Middle frontal gyrus (tissue), 1 donor: Measurements from ENCODE around the gene OCSTAMP.

Experiments
- DNase-seq: peaks from one replicate; pipeline ENCODE4 v3.0.0-alpha.2; 2015; ENCODE audit warnings: low spot score; ENCODE audit errors: extremely low spot score

The OCSTAMP gene

DNA sequence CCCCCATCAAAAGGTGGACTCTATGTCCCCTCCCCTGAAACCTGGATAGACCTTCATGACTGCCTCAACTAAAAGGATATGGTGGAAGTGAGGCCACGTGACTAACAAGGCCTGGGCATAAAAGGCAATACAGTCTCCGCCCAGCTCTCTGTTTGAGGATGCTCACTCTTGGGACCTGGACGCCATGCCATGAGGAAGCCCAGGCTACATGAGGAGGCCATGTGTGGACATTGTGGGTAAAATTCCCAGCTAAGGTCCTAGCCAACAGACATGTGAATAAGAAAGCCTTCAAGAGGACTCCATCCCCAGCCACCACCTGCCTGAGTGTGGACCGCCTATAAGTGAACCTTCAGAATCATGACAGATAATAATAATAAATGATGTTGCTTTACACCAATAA is 29.9 kb downstream of the OCSTAMP start:
- DNase-seq = no peak

DNA sequence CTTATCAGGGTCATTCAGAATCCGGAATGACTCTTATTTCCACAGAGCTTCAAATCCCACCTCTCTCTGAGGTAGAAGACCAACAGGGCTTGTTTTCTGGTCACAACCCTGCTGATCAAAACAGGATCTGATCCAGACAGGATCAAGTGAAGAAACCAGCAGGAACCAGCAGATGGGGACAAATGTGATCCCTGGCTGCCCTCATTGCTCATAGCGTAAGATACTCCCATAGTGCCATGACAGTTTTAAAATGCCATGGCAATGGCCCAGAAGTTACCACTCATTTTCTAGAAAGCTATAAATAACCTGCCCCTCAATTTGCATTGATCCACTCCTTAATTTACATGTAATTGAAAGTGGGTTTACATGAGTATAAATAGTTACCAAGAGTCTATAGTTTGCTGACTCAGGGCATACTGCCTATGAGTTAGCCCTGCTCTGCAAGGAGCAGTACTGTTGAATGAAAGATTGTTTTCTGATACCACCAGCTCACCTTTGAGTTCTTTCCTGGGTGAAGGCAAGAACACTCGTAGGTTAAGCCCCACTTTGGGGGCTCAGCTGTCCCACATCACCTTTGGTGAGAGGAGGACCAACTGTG is 30.9 kb downstream of the OCSTAMP start:
- DNase-seq = no peak

DNA sequence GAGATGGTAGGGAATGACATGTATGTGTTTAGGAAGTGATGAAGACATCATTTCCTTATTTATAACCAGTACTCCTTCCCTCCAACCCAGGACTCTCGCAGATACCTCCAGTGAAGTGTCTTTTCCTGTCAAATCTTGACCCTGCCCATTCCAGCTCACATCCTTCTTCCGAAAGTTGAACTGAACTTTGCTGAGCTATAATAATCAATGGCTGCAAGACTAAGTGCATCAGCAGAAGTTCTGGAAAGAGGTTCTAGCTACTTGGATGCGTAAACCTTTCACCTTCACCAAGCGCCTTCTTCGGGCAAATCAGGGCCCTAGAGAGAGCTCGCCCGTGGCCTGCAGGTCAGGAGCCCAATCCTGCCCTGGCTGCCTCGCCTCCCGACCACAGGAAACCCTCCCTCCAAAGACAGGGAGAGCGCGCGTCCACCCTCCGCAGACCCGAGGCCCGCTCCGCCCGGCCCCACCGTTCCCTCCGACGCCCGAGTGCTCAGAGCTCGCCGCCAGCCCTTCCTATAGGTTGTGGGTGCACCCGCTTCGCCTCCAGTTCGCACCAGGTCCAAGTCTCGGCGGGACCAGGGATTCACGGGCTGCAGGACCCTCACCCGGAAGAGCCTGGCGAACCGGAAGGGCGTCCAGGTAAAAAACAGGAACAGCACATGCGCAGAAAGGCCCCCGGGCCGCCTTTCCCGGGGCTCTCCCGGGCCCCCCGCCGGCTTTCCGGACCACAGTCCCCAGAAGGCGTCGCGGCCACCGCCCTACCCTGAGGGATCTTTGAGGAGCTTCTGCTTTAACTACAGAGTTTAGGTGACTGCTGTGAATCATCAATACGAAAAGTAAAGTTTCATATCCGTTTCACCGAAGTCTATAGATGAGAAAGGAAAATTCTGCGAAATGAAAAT is 37.3 kb downstream of the OCSTAMP start, which contains the start of gene ZNF334:
Gene ZNF334 (minus strand): TSS at position 617 of the 902 bp plus-strand sequence. CDS start 1,457 bp downstream, outside the sequence.
- DNase-seq = peak; percentile 71

DNA sequence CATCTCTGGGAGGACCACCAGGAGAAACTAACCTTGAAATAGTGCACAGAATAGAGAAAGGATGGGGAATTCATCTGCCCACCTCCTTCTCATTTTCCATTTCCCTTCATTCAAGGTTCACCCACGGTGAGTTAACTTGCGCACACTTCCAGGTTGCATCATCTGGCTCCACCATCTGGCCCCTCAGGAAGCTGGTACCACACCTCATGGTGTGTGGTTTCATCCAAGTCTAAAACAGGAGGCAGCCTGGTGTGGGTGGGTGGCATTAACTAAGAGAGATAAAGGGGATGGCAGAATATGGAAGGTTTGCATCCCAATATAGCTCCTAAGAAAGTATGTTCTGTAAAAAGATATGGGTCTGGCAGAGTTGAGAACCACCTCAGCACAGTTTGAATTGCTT is 40.9 kb downstream of the OCSTAMP start:
- peak; percentile 37 for DNase-seq

DNA sequence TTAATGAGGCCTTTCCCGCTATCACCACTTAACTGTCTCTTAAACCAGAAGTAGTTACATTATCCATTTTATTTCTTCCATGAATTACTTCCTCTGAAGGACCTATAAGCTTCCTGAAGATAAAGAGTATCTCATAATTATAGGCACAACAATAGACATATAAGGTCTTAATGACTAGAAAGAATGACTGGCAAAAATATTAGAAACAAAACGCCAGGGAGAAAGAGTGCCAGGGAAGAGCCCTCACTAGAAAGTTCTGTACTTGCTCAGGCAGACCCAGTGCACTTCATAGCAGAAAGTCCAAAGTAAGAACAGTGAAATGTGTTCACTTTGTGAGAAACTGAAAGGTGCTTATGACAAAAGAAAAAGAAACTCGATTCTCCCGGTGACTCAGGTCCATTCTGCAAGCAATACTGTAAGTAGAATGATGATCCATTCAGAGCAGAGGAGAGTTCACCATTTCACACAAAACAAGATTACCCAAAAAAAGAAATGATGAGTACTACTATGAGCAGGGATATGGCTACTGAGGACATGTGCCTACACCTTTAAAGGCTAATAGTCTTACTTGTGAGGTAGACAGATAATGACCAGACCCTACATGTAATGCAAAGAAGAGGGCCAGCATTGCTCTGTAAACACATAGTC is 42.6 kb downstream of the OCSTAMP start:
- DNase-seq = no peak

DNA sequence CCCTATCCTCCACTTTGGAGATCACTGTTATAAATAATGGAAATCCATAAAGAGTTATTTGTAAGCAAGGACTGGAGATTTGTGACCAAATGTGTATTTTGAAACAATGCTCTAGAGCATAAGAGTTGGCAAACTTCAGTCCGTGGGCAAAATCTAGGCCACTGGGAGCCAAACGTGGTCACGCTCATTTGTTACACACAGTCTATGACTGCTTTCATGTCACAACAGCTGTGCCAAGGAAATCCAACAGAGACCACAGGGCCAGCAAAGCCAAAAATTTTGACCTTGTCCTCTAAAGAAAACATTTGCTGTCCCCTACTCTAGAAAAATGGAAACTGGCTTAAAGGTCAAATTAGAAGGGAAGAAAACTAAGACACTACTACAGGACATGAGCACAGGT is 44.9 kb downstream of the OCSTAMP start:
- DNase-seq = no peak

DNA sequence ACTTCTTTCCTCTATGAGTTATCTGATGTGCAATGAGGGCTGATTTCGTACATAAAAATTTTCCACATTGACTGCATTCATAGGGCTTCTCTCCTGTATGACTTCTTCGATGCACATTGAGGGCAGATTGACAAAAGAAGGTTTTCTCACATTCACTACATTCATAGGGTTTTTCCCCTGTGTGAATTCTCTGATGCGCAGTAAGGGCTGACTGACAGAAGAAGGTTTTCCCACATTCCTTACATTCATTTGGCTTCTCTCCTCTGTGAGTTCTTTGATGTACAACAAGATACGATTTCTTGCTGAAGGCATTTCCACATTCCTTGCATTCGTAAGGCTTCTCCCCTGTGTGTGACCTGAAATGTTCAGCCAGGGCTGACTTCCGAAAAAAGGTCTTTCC is 48.5 kb downstream of the OCSTAMP start:
- no peak for DNase-seq

DNA sequence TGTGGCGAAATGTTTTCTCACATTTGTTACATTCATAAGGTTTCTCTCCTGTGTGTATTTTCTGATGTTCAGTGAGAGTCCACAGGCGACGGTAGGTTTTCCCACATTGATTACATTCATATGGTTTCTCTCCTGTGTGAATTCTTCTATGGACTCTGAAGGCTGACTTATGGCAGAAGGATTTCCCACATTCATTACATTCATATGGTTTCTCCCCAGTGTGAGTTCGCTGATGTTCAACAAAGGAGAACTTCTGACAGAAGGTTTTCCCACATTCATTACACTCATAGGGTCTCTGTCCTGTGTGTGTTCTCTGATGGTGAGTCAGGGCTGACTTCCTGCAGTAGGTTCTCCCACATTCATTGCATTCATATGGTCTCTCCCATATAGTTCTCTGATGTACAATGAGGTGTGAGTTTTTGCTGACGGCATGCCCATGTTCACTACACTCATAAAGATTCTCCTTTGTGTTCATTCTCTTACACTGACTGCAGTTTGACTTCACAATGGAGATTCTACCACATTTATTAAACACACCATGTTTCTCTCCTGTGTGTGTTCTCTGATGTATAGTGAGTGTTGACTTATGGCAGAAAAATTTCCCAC is 49.0 kb downstream of the OCSTAMP start:
- no peak for DNase-seq

DNA sequence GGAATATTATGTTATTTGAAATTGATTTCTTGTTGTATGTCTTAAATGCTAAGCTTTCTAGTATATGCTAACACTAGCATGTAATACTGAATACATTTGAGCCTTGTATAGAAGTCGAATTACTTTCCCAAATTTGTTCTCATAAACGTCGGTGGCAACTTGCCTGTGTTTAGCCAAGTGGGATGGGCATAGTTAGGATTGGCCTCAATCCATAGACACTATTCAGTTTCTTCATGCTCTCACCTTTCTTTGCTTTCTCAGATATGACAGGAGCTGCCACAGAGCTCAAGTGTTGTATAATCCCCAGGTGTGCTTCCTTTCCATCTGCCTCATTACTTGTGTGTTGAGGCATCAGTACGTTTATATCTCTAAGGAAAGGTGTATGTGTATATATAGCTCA is 56.4 kb downstream of the OCSTAMP start:
- no peak for DNase-seq

DNA sequence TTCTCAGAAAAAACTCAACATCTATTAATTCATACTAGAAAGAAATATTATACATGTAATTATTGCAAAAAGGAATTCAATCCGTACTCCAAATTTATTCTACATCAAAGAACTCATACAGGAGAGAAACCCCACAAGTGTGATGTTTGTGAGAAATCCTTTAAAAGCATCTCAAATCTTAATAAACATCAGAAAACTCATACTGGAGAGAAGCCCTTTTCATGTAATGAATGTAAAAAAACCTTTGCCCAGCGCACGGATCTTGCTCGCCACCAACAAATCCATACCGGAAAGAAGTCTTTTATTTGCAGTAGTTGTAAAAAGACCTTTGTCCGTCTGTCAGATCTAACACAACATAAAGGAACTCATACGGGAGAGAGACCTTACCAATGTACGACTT is 59.1 kb downstream of the OCSTAMP start:
- DNase-seq = no peak
